AG09319 (cell line): ENCODE measurements around the gene LLGL1.

Experiments
- DNase-seq: peaks from one replicate; pipeline ENCODE4 v3.0.0-alpha.2; 2010; ENCODE audit warnings: low read depth; ENCODE audit errors: extremely low read depth
- TF ChIP-seq, protein P1 (sequence below): IDR thresholded peaks from 2 replicates; pipeline ENCODE4 v1.5.1; 2011; ENCODE audit warnings: low read depth, mild to moderate bottlenecking, inconsistent platforms, low read length, moderate library complexity

The LLGL1 gene

DNA sequence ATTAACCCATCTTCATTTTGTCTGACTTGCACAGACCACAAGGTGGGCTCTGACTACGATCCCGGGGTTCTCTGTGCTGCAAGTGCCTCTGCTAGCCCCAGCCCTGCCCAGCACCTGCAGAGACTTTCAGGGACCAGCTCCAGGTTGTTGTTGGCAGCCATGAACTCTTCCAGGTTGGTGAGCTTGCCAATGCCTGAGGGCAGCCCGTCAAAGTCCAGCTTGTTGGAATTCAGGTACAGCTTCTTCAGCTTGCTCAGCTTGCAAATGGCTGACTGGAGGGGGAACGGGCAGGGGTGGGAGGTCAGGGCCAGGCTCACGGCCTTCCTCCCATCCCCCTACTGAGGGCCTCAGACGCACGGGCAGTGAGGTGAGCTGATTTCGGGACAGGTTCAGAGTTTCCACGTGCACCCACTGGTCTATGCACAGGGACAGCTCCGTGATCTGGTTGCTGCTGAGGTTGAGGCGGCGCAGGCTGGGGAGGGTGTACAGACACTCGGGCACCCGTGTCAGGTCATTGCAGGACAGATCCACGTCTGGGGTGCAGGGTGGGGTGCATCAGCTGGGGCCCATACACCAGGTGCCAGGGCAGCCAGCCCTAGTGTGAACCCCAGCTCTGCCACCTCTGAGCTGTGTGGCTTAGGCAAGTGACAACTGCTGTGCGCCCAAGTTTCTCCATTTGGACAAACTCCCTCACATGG is 27.9 kb downstream of the LLGL1 start:
- TF ChIP-seq, protein P1, sequence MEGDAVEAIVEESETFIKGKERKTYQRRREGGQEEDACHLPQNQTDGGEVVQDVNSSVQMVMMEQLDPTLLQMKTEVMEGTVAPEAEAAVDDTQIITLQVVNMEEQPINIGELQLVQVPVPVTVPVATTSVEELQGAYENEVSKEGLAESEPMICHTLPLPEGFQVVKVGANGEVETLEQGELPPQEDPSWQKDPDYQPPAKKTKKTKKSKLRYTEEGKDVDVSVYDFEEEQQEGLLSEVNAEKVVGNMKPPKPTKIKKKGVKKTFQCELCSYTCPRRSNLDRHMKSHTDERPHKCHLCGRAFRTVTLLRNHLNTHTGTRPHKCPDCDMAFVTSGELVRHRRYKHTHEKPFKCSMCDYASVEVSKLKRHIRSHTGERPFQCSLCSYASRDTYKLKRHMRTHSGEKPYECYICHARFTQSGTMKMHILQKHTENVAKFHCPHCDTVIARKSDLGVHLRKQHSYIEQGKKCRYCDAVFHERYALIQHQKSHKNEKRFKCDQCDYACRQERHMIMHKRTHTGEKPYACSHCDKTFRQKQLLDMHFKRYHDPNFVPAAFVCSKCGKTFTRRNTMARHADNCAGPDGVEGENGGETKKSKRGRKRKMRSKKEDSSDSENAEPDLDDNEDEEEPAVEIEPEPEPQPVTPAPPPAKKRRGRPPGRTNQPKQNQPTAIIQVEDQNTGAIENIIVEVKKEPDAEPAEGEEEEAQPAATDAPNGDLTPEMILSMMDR: no peak

DNA sequence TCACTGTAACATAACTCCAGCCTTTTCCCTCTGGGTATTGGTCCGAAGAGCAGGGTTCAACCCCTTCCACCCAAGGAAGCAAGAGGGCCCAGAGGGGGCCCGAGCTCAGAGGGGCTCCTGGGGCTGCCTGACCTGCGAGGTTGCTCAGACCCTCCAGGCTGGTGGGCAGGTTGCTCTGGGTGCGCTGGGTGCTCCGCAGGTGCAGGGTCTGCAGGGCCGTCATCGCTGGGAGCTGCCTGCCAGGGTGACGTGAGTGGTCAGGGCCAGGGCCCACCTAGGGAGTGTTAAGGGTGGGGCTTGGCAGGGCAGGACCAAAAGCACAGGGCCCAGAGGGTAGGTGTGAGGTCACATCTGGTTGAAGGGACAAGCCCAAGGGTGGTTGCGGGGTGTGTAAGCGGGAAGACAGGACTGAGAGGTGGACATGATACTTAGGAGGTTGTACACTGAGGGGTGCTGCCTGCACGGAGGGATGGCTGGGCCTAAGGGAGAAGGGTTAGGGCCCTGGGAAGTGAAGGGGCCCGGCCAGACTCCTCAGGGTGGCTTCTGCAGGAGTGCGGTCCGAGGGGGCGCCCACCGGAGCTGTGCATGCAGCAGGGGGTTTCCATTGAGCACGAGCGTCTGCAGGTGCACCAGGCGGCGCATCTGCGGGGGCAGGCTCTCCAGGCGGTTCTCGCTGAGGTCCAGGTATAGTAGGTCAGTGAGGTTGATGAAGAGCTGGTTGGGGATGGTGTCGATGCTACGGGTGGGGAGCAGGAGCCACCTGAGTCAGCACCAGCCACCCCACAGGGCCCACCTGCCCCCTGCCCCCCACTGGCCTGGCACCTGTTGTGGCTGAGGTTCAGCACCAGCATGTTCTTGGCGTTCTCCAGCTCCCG is 28.7 kb downstream of the LLGL1 start:
- no peak for DNase-seq
- TF ChIP-seq, protein P1: no peak

More for the DNA sequence above, 27.9 kb downstream of the LLGL1 start:
- no peak for DNase-seq

DNA sequence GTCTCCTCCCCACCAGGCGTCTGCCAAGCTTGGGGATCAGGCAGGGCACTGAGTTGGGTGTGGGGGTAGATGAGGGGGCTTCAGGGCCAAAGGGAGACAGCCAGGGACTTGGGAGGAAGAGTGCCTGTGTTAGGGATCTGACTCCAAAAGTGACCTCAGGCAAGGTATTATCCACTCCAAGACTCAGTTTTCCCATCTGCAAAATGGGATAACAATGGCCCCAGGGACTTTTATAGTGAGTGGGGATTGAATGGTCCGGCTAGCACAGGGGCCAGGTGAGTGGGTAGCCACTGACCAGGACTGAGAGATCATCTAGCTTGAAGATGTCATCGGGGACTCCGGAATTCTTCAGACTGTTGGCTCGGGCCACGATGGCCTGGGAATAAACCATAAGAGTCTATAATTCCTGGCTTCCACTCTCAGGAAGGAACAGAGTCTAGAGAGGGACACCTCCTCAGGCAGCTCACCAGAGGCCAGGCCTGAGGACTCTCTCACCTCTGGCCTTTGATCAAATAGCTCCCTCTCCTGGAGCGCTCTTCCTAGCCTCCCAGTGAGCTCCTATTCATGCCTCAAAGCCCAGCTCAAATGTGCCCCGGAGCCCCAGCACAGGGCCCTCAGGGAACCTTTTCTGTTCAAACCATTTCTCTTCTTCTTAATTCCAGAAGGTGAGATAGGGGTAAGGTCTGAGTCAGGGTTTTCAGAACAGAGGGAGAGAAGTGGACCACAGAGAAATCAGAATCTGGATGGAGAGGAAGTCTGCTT is 29.6 kb downstream of the LLGL1 start:
- no peak for DNase-seq
- TF ChIP-seq, protein P1: no peak

DNA sequence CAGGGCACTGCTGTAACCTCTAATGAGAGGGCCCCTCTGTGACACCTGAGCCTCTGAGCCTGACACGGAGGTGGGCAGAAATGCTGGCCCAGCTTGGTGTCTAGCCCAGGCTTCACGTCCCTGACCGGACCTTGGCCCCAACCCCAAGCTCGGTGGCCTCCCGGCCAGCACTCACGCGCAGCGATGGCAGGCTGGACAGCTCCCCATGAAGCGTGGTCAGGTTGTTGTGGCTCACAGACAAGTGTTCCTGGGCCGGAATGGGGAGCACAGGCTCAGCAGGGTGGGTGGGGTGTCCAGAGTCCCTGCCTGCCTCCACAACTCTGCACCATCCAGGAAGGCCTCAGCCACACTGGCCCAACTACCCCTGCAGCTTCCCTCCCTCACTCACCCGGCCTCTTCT is 30.9 kb downstream of the LLGL1 start:
- TF ChIP-seq, protein P1: no peak

DNA sequence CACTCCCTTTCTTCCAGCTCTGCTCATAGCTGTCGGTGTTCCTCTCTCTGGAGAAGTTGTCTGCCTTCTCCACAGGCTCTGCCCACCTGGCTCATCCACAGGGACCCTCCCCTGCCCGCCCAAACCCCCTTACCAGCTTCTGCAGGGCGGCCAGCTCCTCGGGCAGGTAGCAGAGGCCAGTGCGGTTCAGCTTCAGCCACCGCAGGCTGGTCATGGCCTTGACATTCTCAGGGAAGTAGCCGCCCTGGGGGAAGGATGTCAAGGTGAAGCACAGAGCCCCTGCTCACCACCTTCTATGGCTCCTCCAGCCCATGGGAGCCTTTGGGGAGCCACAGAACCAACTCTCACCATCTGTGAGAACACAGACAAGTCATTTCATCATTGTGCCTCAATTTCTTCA is 31.3 kb downstream of the LLGL1 start:
- DNase-seq: no peak
- TF ChIP-seq, protein P1: no peak

More for the DNA sequence above, 30.9 kb downstream of the LLGL1 start:
- no peak for DNase-seq

DNA sequence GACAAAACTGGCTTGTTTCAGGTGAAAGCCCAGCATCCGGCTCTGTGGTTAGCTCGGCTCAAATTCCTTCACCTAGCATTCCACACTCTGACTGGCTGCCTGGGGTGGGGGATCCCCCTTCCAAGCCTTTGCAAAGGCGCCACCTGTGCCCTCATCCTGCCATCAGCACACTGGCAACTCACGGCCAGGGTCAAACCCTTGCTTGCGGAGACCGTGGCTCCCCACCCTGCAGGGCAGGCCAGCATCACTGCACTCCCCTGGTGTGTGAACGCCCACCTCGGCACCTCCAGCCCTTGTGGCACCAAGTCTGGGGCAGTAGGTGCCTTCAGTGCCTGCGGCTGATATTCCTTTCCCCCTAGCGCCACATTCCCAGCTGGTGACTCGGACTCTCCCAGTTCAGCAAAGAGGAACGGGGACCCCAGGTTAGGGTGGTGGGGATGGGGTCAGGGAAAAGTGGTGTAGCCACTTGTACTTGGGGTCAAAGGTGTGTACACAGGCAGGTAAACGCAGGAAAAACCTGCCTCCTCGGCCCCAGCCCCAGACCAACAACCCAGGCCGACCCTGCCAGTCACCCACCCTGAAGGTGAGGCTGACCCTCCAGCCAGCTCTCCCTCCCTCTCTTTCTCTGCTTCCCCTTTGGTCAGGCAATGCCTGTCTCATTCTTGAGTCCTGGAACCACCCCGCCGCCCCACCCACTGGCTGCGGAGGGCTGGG is 32.0 kb downstream of the LLGL1 start:
- TF ChIP-seq, protein P1: no peak
- no peak for DNase-seq
